Keratinocyte (primary cell): ENCODE data around the gene ERH.
"Not testable (repeated sequence)": the region's sequence is repeated elsewhere in the genome, so short reads cannot be mapped to it uniquely, and the experiment has no call there.

ENCODE experiments used
- EZH2 ChIP-seq: IDR thresholded peaks from one replicate; pipeline ENCODE4 v1.6.1; 2012; ENCODE audit warnings: inconsistent platforms, mild to moderate bottlenecking, low read length, moderate library complexity
- TF ChIP-seq, protein P1 (sequence below), 3 experiments: IDR thresholded peaks in 1 of 3; conservative IDR thresholded peaks in 1 of 3; optimal IDR thresholded peaks in 1 of 3; 2 replicates in 2 of 3; 3 replicates in 1 of 3; pipeline versions ENCODE3 to v1.5.1; 2011; ENCODE audit warnings: low read length in 3 of 3, mild to moderate bottlenecking in 3 of 3, moderate library complexity in 2 of 3, control low read depth in 1 of 3, inconsistent platforms in 1 of 3; ENCODE audit not compliant: insufficient read depth in 2 of 3; ENCODE audit errors: extremely low read depth in 1 of 3

DNA sequence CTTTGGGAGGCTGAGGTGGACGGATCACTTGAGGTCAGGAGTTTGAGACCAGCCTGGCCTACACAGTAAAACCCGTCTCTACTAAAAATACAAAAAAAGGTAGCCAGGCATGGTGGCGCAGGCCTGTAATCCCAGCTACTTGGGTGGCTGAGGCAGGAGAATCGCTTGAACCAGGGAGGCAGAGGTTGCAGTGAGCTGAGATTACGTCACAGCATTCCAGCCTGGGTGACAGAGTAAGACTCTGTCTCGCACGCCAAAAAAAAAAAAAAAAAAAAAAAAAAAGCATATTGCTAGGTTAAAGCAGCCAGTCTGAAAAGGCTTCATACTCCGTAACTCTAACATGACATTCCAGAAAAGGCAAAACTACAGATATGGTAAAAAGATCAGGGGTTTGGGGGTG is 6.7 kb downstream of the ERH start:
- TF ChIP-seq, protein P1, sequence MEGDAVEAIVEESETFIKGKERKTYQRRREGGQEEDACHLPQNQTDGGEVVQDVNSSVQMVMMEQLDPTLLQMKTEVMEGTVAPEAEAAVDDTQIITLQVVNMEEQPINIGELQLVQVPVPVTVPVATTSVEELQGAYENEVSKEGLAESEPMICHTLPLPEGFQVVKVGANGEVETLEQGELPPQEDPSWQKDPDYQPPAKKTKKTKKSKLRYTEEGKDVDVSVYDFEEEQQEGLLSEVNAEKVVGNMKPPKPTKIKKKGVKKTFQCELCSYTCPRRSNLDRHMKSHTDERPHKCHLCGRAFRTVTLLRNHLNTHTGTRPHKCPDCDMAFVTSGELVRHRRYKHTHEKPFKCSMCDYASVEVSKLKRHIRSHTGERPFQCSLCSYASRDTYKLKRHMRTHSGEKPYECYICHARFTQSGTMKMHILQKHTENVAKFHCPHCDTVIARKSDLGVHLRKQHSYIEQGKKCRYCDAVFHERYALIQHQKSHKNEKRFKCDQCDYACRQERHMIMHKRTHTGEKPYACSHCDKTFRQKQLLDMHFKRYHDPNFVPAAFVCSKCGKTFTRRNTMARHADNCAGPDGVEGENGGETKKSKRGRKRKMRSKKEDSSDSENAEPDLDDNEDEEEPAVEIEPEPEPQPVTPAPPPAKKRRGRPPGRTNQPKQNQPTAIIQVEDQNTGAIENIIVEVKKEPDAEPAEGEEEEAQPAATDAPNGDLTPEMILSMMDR (optimal IDR thresholded peaks at IDR 0.05 in 1 of 3, IDR thresholded peaks at IDR 0.05 in 1 of 3, conservative IDR thresholded peaks at IDR 0.05 in 1 of 3; ENCODE audit: extremely low read depth in 1 of 3, insufficient read depth in 2 of 3, low read length in 3 of 3), result not testable (repeated sequence)
- not testable (repeated sequence) for TF ChIP-seq EZH2
